K562 (cell line): ENCODE results near the gene DPH5. TPM values are rescaled to one million over a fixed set of nuclear protein-coding genes. Genes with fewer than 3 reads are reported as not detected.
A peak's percentile ranks its signal among the peaks of the same experiment; 100 is the strongest.

Experiments used
- BRD4 ChIP-seq: fragments of 200-600 bp; sonication (generic); IDR thresholded peaks from 2 replicates; pipeline ENCODE4 v1.6.1; 2017; ENCODE audit warnings: inconsistent platforms
- C11orf30 ChIP-seq: fragments of 450-650 bp; IDR thresholded peaks from 2 replicates; pipeline ENCODE4 v1.6.1; 2016; ENCODE audit warnings: low read depth, mild to moderate bottlenecking
- CAMTA2 ChIP-seq: fragments of 250-450 bp; sonication (Bioruptor Pico); conservative IDR thresholded peaks from 2 replicates; pipeline ENCODE4 v1.5.1; 2022
- CBFA2T2 ChIP-seq: fragments of 450-650 bp; conservative IDR thresholded peaks from 2 replicates; pipeline ENCODE4 v1.6.1; 2017; ENCODE audit warnings: mild to moderate bottlenecking
- CHAMP1 ChIP-seq: fragments of 450-650 bp; IDR thresholded peaks from 2 replicates; pipeline ENCODE4 v1.6.1; 2016; ENCODE audit warnings: mild to moderate bottlenecking
- CREM ChIP-seq: IDR thresholded peaks from 2 replicates; pipeline ENCODE4 v1.6.1; 2014; ENCODE audit warnings: antibody characterized with exemption, low read depth
- DNMT1 ChIP-seq: fragments of 450-650 bp; IDR thresholded peaks from 2 replicates; pipeline ENCODE4 v1.6.1; 2016; ENCODE audit warnings: antibody characterized with exemption, mild to moderate bottlenecking
- ETS2 ChIP-seq: IDR thresholded peaks from 2 replicates; pipeline ENCODE4 v1.6.1; 2016; ENCODE audit warnings: borderline replicate concordance, missing genetic modification characterization, mild to moderate bottlenecking, moderate library complexity, missing compliant biosample characterization; ENCODE audit not compliant: poor library complexity, severe bottlenecking
- HMGXB4 ChIP-seq: sonication (generic); formaldehyde crosslinking; IDR thresholded peaks from 2 replicates; pipeline ENCODE4 v1.8.1; 2023; ENCODE audit warnings: mild to moderate bottlenecking, missing genetic modification reagents
- ID3 ChIP-seq, 2 experiments: fragments of 250-450 bp in 1 of 2; fragments of 450-650 bp in 1 of 2; sonication (Bioruptor Pico) in 1 of 2; IDR thresholded peaks; 2 replicates each; pipeline versions ENCODE4 v1.6.1 to v1.8.0; 2016 to 2021; ENCODE audit warnings: mild to moderate bottlenecking in 2 of 2, moderate library complexity in 2 of 2, missing compliant biosample characterization in 1 of 2, missing genetic modification characterization in 1 of 2
- IRF1 ChIP-seq: sonication (generic); formaldehyde crosslinking; IDR thresholded peaks from 2 replicates; pipeline ENCODE4 v1.8.0; 2022; ENCODE audit warnings: missing genetic modification reagents, mild to moderate bottlenecking, borderline replicate concordance
- MCM2 ChIP-seq: fragments of 450-650 bp; IDR thresholded peaks from 2 replicates; pipeline ENCODE4 v1.6.1; 2017; ENCODE audit warnings: low read depth, mild to moderate bottlenecking
- NCOA6 ChIP-seq: fragments of 450-650 bp; IDR thresholded peaks from 2 replicates; pipeline ENCODE4 v1.6.1; 2017; ENCODE audit warnings: mild to moderate bottlenecking
- PHB2 ChIP-seq: fragments of 450-650 bp; IDR thresholded peaks from 2 replicates; pipeline ENCODE4 v1.6.1; 2017; ENCODE audit warnings: low read depth
- PTTG1 ChIP-seq: fragments of 450-650 bp; IDR thresholded peaks from 2 replicates; pipeline ENCODE4 v1.6.1; 2016; ENCODE audit warnings: low read depth, mild to moderate bottlenecking, missing genetic modification characterization, missing compliant biosample characterization
- TSHZ1 ChIP-seq: fragments of 250-450 bp; sonication (Bioruptor Pico); IDR thresholded peaks from 2 replicates; pipeline ENCODE4 v1.4.0; 2020; ENCODE audit warnings: mild to moderate bottlenecking, moderate library complexity
- XRCC3 ChIP-seq: fragments of 450-650 bp; IDR thresholded peaks from 2 replicates; pipeline ENCODE4 v1.6.1; 2017; ENCODE audit warnings: mild to moderate bottlenecking, moderate library complexity
- XRCC4 ChIP-seq: IDR thresholded peaks from one replicate; pipeline ENCODE4 v1.6.1; 2011; ENCODE audit not compliant: insufficient read depth, insufficient read length; ENCODE audit errors: extremely low read depth
- ZKSCAN3 ChIP-seq: fragments of 250-450 bp; sonication (Bioruptor Pico); IDR thresholded peaks from 2 replicates; pipeline ENCODE4 v1.4.0; 2020
- ZNF354B ChIP-seq: fragments of 250-450 bp; sonication (Bioruptor Pico); IDR thresholded peaks from 2 replicates; pipeline ENCODE4 v1.4.0; 2020
- ZNF561 ChIP-seq: fragments of 450-650 bp; formaldehyde crosslinking; conservative IDR thresholded peaks from 2 replicates; pipeline ENCODE4 v1.4.0; 2020; ENCODE audit warnings: mild to moderate bottlenecking, moderate library complexity
- ZNF57 ChIP-seq: fragments of 450-650 bp; formaldehyde crosslinking; IDR thresholded peaks from 2 replicates; pipeline ENCODE4 v1.4.0; 2020; ENCODE audit warnings: mild to moderate bottlenecking, moderate library complexity
- polyA plus RNA-seq, 8 experiments: library from polyadenylated mRNA; depleted of rRNA in 4 of 8; stranded (reverse) in 5 of 8; unstranded in 3 of 8; fragments of >200 nt; fragmentation: Nextera tagmentation in 2 of 8; fragmentation: Illumina TruSeq in 1 of 8; extraction: Ambion mirVana in 2 of 8; extraction: Trizol in 1 of 8; gene quantifications; 2 replicates each; pipeline versions ENCODE4 v1.2.1 to v1.2.3, GENCODE V29; 2011 to 2014; ENCODE audit warnings: inconsistent platforms in 1 of 8, missing spikeins in 1 of 8
- total RNA-seq, 7 experiments: library from RNA; depleted of rRNA in 6 of 7; stranded (reverse); fragments of >200 nt in 6 of 7; fragmentation: Illumina TruSeq in 2 of 7; extraction: Trizol in 2 of 7; gene quantifications; 2 replicates each; pipeline versions ENCODE4 v1.2.1 to v1.2.3, GENCODE V29; 2011 to 2021; ENCODE audit warnings: low replicate concordance in 1 of 7

Gene DPH5
- total and polyA plus RNA-seq, 9 of the 15 experiments (the other 6 are each of a cell fraction or from before 2014, with no cell fraction given): 37.6 to 159 (median 89.7) TPM

- no peak for TF ChIP-seq XRCC4
- no peak for TF ChIP-seq BRD4
- TF ChIP-seq HMGXB4 (CRISPR knock-in tag): no peak
- no peak for TF ChIP-seq PHB2
- TF ChIP-seq CREM: peak; percentile 64
- no peak for TF ChIP-seq TSHZ1 (CRISPR knock-in tag)
- TF ChIP-seq ZNF57 (CRISPR knock-in tag): no peak
- TF ChIP-seq ZNF561 (CRISPR knock-in tag): no peak
- TF ChIP-seq MCM2: no peak
- TF ChIP-seq ZKSCAN3: no peak
- no peak for TF ChIP-seq CAMTA2 (CRISPR knock-in tag)
- no peak for TF ChIP-seq IRF1 (CRISPR knock-in tag)
- TF ChIP-seq XRCC3: no peak
- TF ChIP-seq ID3 (CRISPR knock-in tag; IDR thresholded peaks at IDR 0.05): no peak
- peak; percentile 81 for TF ChIP-seq ID3 (tag; IDR thresholded peaks at IDR 0.05)
- no peak for TF ChIP-seq NCOA6
- TF ChIP-seq ETS2: no peak
- TF ChIP-seq DNMT1: no peak
- TF ChIP-seq ZNF354B (CRISPR knock-in tag): no peak
- no peak for TF ChIP-seq PTTG1 (tag)
- peak; percentile 93 for TF ChIP-seq C11orf30
- TF ChIP-seq CBFA2T2: peak; percentile 82
- TF ChIP-seq CHAMP1: peak; percentile 78
These were observed 45.9 kb upstream of the DPH5 start (continued) for GRCh38 chr1:101071470-101071891.
